NCI-H524 (cell line): ENCODE results near the gene PPM1F.
A peak's percentile ranks its signal among the peaks of the same experiment; 100 is the strongest.

ENCODE experiments used
- DNase-seq, 2 experiments: peaks; one replicate each; lab custom pipeline; 2025; lab: John Stamatoyannopoulos, UW

Gene PPM1F

DNA sequence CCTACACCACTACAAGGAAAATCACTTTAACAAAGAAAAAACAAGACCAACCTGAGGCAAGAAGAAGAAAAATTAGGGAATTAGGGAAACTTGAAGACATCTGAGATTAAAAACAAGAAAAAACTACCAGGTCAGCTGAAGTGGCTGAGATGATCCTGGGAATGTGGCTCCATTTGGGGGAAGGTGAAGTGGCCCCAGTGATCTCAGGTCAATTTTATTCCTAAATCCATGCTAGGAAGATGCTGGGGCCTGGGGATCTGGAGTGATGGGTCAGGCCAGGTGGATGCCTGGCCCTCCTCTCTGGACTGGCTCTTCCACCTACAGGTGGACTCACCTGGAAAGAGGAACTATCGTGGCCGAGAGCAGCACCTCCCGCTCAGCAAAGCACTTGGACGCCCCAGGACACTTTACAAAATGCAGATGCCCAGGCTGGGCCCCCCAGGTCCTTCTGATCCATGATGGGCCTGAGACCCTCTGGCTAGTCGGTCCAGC is 23.3 kb upstream of the PPM1F start:
- no peak for DNase-seq

DNA sequence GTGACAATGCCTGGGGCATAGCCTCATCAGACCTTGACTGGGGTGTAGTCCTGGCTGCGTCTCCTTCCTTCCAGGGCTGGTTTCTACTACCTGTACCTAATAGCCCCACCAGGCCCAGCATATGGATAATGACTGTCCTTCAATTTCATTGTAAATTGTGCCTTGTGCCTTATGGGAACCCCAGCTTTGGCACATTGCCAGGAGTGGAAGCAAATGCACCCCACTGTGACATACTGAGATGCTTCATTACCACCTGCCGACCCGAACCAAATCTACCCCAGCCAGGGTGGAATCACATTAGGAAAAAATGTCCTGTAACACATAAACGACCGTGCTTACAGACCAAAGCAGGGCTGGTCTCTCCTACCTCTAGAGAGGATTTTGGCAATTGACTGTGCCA is 22.6 kb upstream of the PPM1F start:
- no peak for DNase-seq

DNA sequence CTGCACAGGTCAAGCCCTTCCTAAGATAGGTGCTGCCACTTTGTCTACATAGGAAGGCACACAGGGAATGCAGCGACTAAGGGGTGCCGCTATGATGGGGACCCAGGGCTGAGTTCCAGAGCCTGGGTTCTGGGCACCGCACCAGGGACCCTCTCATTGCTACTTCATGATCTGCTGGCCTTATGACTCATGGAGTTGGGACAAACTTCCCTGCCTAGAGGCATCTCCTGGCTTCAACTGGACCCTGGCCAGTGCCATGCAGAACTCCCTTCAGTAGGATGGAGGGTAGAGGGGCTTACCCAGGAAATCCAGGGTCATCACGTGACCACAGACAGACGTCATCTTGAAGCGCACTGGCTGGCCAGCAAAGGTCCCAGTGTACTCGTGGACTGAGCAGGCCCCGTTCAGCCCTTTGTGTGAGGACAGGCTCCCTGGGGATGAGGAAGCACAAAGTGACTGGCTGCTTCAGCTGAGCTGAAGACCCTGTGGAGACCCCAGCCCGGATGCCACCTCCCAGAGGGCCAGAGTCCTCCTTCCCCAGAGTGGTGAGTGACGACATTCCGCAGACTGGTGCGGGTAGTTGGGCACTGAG is 21.5 kb upstream of the PPM1F start:
- no peak for DNase-seq

DNA sequence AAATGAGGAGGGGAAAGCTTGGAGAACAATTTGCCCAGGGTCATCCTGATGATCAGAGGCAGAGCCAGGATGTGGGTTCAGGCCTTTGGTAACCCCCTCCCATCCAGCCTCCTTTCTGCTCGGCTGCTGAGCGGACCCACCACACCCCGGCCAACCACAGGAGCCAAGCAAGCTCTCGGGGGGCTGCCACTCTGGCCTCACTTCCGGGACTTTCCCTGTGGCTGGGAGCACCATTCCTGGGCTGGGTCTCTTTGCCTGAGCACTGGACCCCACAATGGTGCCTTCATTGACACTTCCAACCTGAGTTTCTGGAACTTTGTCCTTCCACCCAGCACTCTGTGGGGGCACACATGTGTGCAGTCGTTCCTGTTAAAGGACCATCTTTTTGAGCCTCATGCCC is 20.2 kb upstream of the PPM1F start:
- no peak for DNase-seq

DNA sequence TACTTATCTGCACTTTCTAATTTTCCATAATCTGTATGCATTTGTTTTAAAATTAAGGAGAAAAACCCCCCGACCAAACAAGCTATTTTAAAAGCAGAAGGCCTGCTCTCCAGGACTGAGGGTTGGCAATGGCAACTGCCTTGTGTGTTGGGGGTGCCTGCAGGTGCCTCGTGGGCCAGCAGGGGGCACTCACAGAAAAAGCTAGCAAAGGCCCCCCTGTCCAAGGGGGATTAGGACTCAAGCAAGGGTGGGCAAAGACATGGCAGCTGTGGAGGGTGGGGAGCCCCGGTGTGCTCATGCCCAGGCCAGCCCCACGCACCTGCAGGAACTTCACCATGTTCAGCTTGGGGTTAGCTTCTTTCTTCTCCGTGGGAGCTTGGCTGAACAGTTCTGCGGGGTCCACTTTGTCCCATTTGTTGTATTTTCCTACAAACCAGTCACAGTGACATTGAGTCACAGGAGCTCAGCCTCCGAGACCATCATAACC is 19.7 kb upstream of the PPM1F start:
- DNase-seq, result peak; percentile 48 to 67

DNA sequence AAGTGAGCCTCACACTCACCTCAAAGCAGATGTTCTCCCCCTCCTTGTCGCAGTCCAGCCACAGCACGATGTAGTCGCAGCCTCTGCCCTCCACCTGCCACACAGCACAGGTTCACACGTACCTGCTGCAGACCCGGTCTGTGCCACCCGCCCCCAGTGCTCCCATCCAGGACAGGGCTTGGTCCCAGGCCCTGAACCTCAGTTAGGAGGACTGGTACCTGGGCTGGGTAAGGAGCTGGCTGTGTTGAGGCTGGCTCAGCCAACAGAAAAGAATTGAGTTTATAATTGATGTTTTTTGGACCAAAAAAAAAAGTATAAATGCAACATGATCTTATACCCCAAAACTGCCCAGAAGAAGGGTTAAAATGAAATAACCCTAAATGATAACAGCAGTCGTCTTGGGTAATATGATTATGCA is 19.2 kb upstream of the PPM1F start:
- no peak for DNase-seq

DNA sequence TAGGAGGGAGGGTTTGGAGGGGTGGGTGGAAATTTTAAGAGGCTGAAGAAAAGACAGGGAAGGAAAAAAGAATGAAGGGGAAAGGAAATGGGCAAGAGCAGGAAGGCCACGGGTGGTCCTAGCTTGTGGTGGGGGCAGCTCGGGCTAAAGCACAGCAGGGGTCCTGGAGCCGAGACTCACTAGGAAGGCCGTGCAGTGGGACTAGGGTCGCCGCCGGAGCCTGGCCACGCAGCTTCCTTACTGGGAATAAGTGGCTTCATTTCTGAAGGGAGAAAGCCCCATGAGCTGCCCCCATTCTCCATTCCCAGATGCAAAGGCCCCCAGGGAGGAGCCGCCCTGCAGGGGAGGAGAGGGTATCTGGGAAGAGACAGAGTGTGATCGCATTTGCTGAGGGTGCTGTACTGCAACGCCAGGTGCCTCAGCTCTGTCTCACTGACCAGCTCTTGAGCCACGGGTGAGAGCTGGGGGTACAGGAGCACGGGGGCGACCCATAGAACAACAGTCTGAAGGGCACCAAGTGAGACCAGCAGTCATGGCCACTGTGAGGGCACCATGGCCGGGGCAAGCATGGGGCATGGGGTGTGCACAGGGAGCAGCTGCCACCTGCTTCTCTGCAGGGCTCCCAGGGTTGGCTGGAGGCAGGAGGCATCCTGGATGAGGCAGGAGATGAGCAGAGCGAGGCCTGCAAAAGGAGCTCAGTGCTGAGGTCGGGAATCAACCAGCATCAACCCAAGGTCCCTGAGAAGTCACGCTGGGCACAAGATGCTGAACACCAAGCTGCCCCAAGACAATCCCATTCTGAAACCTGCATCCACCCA is 18.4 kb upstream of the PPM1F start:
- no peak for DNase-seq

DNA sequence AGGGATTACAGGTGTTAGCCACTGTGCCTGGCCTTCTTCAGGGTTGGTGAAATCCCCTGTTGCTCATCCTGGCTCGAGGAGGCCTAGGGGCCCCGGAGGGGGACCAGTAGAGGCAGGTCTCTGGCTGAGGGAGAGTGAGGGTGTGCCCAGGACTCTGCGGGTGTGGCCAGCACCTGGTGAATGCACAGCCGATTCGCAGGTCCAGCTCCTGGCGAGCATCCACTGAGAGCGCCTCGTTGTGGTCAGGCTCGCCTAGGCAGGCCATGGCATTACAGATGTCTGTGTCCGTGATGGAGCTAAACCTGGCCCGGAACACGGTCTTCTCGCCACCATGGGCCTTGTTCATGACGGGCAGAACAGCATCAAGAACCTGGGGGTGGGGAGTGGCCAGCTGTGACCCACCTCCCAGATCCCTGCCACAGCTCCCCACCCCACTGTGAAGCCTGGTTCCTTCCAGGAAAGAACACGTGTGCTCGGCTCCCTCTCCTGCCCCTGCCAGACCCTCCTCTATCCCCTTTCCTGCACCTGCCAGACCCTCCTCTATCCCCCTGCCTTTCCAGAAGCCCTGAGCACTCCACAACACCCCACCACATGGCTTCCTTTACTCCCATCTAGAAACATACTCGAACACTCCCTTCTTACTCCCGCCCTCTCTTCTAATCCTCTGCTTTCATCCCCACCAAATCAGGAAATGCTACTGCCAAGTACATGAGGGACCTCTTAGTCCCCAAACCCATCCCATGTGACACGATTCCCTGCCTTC is 17.6 kb upstream of the PPM1F start:
- no peak for DNase-seq

DNA sequence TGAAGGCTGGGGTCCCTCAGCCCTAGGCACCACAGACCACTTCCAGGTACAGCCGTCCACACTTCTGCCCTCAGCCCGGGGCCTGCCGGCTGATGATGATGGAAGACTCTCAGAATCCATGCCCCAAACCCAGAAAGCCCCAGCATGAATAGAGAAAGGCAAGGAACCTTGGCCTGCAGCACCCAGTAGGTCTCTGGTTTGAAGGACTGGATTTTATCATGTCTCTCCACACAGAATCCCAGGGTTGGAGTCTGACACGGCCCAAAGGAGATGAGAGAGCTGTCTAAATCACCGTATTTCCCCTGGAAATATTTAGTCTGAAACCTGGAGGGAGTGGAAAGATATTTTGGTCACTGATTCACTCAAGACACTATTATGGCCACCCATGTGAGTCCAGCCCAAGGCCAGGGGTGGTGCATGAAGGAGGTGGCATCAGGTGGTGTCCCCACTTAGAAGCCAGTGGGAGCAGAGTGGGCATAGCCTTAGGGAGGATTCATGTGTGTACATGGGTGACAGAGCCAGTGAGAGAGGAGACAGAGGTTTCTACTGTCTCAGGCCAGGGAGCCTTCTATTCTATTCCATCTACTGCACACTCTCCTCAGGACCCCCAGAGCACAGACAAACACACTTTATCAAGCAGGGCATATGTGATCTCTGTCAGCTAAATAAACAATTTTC is 15.9 kb upstream of the PPM1F start:
- no peak for DNase-seq

DNA sequence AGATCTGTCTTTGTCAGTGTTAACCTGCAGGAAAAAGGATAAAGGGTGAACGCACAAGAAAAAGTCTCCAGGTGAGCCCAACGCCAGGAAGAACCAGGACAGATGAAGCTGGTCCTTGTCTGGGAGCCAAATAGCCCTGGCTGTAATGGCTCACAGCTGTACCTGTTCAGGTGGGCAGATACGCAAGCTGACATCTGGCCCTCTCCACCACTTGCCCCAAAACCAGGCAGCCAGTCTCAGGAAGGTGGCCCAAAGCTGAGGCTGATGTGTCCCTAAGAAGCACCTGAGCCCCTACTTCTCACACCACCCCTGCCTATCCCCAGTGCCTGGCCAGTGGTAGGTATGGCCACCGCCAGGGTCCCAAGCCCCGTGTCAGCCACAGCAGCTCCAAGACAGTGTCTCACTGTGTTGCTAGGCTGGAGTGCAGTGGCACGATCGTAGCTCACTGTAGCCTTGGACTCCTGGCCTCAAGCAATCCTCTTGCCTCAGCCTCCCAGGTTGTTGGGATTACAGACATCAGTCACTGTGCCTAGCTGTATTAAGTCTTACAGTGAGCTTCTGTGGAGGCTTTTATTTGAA is 15.1 kb upstream of the PPM1F start:
- no peak for DNase-seq

DNA sequence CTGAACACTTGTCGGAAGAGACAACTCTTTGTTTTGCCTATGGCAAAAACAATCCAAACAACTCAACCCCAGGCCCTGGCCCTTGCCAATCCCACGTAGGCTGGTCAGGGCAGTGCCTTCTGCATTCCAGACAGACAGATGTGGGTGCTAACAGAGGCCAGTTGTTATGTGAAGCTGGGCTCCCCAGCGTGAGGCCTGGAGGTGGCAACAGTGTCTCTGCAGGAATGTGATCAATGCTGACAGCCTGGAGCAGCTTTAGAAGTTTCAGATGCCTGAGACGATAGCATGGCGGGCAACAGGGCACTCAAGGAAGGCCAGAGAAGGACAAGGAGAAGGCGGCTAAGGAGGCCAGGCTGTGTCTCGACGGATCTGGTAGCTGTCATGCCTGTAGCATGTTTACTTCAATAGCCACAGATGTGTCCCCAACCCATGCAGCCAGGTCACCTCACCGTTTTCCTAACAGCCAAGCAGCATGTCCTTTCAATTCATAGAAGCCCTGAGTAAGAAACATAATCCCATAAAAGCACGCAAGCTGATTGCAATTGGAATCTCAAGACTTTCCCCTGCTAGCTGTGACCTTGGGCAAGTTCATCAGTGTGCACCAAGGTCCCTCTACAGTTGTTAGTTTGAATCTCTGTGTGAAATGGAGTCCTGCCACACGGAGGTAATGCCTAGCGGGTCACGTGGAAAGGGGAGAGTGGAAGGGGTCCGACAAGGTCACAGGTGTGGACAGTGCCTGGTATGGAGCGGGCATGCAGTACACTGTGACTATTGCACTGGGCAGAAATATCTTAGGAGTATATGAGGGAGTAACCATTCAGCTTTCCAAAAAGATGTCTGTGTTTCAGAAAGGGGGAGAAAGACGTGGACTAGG is 14.2 kb upstream of the PPM1F start:
- no peak for DNase-seq

DNA sequence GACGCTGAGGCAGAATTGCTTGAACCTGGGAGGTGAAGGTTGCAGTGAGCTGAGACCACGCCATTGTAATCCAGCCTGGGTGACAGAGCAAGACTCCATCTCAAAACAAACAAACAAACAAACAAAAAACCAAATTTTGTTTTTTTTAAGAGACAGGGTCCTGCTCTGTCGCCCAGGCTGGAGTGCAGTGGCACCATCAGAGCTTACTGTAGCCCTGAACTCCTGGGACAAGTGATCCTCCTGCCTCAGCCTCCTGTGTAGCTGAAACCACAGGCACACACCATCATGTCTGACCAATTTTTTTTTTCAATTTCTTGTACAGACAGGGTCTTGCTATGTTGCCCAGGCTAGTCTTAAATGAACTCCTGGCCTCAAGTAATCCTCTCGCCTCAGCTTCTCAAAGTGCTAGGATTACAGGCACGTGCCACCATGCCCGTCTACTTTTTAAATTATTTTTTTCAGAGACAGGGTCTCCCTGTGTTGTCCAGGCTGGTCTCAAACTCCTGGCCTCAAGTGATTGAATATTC is 13.2 kb upstream of the PPM1F start:
- DNase-seq, result no peak

DNA sequence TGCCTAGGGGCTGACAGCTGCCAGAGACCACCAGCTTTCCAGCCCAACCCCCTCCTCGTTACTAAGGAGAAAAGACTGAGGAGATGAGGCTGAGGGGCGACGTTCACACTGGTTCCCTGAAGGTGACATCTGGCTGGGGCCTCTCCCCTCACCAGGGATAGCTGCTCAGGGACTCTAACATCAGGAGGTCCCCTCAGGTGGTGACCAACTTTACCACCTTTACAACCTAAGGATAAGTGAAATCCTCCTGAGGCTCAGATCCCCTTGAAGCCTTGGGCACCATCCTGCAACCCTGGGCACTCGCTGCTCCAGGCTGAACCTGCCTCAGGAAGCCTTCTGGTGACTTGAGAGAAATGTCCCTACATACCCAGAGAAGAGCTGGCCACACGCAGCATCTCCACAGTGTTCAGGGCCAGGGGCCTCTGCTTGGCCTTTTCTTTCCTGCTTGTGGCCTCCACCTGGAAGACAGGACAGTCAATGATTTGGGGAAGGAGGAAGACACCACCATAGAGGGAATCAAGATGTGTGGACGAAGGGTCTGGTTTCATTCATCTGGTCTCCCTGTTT is 12.4 kb upstream of the PPM1F start:
- DNase-seq, result no peak

DNA sequence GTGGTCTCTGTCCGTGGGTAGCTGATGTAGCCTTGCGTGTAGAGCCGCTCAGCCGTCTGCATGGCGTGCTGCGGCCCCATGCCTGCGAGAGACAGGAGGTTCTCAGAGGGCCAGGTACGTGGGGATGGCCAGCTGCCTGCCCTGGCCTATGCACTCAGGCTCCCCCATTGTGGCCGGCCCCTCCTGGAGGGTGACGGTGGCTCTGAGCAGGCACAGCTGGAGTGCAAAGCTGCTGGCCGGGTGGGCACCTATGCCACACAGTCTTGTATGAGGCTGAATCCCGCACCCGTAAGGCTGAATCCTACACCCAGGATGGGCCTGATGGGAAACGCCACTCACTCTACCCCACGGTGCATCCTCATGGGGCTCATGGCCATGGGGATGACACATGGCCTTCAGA is 11.6 kb upstream of the PPM1F start:
- DNase-seq, result no peak

DNA sequence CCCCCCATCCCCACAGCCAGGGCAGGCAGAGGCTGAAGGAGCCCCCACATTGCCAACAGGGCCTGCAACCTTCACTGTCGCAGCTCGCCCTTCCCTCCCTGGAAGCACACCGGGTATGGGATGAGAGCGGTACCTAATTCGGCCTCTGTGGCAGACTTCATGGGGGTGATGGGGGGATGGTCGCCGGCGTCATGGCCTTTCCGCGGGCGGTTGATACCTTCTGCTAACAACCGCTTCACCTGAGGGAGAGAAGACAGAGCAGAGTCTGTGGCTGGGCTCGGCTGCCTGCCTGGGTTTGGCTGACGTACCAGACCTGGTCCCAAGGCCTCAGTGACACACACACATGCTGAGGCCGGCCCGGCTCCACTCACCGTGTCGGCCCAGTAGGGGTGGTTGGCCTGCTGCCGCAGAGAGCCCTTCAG is 11.2 kb upstream of the PPM1F start:
- DNase-seq, result no peak

DNA sequence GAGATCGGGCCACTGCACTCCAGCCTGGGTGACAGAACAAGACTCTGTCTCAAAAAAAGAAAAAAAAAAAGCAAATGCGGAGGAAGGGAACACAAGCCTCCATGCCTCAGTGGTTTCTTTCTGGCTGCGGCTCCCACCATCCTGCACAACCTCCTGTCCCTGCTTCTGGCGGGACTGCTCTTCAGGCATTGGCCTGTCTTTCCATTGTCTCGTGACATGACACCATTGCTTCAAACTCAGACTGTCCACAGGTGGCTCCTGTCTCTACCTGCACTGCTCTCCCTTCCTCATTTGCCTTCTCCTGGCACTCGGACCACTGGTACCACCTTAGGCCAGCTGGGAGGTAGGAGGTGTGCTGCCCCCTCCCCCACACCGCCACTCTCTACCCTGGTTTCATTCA is 10.6 kb upstream of the PPM1F start:
- no peak for DNase-seq

DNA sequence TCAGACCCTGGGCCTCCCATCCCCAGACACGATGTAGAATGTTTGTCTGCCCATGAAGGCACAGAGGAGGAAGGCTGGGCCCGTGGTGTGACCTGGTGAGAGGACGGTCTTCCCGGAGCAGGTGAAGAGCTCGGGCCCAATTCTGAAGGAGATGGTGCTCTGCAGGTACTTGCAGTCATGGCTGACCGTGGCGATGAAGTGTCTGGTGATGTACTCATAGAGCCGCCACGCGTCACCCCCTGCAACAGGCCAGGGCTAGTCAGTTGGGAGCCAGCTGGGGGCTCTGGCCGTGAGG is 10.0 kb upstream of the PPM1F start:
- no peak for DNase-seq

DNA sequence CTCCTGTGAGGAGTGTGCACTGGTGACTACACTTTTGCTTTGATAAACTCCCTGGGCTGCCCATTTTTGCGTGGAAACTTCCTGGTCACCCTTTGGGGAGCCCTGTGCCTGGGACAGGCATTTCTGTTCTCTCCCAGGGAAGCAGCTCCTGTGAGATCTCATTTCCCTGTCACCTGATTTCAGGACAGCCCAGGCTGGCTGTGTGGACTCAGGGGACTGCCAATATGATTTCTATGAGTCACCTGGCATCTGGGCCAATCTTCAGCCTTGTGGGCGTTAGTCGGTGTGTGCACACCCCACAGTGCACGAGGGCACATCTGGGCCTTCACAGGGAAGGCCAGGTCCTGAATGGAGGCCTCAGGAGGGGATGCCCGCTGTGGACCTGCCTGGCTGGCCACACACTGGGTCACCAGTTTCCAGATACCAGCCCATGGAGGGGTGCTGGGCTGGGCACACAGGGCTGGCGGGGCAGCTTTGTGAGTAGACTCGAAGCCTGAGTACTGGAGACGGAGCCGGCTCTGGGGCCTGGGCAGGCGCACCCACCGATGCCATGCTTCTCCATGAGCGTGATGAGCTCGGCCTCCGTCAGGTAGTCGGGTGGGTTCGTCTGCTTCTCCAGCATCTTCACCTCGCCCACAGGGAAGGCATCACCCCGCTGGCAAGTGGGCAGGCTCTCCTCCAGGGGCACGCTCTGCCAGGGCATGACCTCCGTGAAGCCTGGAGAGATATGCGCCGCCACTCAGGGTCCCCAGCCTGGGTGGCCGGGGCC is 9.4 kb upstream of the PPM1F start:
- no peak for DNase-seq

DNA sequence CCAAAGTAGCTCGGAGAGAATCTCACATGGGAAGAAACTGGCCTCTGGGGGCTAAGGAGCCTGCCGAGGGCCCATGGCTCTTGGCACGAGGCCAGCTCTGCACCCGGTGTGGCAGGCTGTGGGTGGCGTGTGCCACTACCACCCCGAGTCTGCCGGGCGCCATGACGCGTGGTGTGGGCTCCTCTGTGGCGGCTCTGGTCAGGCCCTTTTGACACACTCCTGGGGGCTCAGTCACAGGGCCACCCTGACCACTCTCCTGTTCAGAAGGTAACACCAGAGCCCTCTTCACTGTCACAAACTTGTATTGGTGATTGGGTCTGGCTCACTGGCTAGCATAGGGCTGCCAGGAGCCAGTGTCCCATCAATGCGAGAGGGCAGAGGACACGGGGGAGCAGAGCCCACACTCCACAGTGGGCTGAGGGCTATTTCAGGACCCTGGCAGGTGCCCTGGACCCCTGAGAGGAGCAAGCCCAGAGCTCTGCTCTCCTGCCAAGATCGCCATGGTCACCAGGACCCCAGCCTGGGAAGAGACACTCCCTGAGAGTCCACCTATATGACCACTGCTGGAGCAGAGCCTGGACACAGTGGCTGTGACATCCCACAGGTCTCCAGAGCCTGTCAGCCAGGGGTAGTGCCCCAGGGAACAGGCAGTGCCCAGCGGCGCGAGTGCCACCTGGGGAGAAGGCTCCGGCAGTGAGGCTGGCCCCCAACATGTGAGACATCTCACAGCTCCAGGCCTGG is 8.6 kb upstream of the PPM1F start:
- DNase-seq, result no peak
